Stimulated activated naive CD4-positive, alpha-beta T cell treated with Interleukin-2 at 50 U/mL for 16 hours (primary cell): Measurements from ENCODE around the gene MAP4K5.
A peak's percentile ranks its signal among the peaks of the same experiment; 100 is the strongest.
"Not testable (repeated sequence)": the region's sequence is repeated elsewhere in the genome, so short reads cannot be mapped to it uniquely, and the experiment has no call there.

Source experiments
- DNase-seq: peaks from one replicate; lab custom pipeline; 2025; lab: John Stamatoyannopoulos, UW

The MAP4K5 gene

DNA sequence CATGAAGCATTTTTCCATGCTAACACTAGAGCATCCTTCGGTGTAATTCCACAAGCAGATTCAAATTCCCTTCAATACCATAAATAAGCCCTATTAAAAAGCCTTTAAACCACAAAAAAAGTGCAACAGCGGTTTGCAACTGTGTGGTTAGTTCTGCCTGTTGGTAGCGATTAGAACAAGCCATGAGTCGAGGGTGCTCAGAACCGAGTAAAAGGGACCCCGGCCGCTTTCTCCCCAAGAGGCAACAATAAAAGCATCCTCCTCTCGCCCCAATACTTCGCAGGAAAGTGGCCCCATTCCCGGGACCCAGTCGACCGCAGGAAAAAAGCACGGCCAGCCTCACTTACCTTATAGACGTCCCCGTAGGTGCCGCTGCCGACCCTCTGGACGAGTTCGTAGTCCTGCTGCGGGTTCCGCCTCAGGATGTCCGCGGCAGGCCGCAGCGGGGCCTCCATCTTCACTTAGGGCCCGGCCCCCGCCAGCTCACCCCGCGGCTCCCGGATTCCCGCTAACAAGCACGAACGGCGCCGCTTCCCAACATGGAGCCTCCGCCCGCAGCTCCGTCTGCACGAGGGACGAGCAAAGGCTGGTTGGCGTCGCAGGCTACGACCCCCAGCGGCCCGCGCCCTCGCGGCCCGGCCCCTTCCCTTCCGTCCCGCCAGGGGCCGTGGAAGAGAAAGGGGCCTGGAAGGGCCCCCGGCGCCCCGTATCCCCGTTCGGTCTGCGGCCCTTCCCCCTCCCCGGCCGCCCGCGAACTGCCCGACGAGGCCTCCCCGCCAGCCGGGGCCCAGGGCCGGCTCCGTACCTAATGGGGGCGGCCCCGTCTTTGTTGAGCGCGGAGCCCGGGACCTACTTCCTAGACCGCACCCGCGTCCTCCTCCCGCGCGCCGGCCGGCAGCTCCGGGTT lies 521 bp downstream of the MAP4K5 start:
- DNase-seq = no peak

- DNase-seq = no peak
Observed at GRCh38 chr14:50530794-50531365, 1.5 kb downstream of the MAP4K5 start.

DNA sequence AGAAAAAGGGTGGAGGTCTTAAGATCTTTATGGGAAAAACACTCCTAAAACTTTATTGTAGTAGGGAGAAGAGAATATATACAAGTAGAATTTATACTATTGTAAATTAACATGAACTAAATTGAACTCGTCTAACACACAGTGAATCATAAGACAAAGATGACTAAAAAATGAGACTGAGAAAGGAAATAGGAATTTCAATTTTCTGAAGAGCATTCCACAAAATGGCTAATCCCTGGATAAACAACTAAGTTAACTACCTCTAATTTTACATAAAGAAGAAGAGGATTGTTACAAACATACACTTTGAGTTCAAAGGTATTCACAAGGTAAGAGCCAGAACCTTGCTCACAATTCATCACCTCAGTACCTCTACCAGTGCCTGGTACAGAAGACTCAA lies 2.0 kb downstream of the MAP4K5 start:
- no peak for DNase-seq

DNA sequence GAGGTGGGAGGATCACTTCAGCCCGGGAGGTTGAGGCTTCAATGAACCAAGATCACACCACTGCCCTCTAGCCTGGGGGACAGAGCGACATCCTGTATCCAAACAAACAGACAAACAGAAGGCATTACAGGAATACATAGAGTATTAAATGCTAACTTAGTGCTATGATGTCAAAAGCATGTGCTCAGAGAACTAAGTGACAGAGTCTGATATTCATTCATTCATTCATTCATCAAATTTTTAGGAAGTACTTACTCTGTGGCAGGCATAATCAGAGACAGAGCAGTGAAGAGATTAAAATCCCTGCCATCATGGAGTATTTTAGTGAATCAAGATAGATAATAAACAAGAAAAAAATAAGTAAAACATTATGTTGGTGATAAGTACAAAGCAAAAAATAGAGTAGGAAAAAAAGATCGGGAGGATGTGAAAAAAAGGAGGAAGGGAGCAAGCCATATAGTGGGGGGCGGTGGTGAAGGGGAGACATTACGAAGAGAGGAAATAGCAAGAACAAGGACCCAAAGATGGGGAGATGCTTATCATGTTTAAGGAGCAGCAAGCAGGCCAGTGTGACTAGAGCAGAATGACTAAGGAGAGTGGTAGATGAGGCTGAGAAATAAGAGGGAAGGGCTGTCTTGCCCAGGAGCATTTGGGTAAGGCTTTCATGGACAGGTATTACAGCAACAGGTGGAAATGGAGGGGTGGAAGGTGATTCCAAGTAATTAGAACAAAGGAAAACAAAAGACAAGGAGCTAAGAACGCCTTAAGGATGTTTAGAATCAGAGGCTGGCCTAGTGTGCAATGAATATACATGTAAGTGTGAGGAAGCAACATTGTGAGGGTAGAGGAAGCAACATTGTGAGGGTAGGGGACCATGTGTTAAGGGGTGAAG lies 2.8 kb downstream of the MAP4K5 start:
- DNase-seq = no peak

DNA sequence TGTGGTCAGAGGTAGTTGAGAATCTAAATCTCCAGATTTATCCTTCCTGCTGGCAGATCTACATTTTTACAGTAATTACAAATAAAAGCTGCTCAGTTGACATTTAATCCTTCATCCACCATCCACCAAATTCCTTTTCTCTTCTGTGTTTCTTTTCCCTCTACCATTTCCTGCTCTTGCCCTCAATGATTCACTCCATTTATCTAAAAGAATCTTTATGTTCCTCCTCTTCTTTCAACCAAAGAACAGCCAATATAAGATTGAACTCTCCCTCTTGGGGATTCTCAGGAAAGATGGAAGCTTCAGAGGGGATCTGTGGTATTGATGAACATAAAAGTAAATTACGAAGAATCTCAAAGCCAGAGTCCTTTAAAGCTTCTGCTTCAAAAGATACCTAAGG lies 4.4 kb downstream of the MAP4K5 start:
- no peak for DNase-seq

GRCh38 chr14:50524731-50525515 lies 7.4 kb downstream of the MAP4K5 start:
- no peak for DNase-seq

GRCh38 chr14:50524060-50524459 lies 8.3 kb downstream of the MAP4K5 start:
- DNase-seq = no peak

DNA sequence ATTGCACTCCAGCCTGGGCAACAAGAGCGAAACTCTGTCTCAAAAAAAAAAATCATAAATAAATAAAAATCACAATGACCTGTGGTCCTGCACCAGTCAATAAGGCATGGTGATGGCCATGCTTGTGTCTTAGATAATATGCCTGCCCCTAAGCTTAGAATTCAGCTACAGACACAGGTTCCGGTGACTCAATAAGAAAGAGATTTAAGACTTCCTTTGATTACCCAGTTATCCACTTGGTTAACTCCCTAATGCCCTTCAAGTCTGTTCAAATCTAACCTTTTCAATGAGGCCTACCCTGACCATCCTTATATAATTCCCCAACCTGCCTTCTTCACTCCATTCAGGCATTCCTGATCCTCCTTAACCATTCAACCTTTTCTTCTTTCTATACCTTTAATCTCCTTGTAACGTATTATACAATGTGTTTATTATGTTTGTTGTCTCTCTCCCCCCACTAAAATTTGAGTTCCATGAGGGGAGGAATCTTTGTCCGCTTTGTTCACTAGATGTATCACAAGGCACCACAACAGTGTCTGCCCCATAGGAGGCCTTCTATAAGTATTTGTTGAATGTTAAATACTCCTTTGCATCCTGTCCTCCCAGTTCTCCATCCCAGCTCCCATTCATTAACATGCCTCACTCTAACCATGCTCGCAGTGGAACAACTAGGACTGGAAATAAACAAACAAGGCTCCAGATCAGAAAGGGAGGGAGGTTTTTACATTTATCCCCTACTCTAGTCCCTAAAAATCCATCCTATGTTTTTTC lies 8.9 kb downstream of the MAP4K5 start:
- no peak for DNase-seq

DNA sequence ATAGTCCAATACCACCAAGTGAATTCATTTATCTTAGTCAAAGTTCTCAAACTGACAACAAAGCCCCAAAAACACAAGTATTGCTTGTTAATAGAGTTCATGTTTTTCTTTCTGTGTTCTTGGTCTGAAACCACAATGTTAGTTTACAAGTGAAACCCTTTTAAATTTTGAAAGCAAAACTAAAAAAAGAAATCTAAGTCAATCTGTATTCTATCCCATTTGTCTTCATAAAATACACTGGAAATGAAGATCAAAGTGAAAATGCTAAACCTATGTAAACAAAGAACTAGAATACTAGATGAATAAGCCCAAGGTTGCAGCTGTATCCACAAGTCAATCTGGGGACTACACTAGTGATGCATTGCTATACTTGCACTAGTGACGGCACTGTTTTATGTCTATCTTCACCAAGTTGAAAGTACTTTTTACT lies 10.4 kb downstream of the MAP4K5 start:
- no peak for DNase-seq

- DNase-seq = peak; percentile 72
Observed at GRCh38 chr14:50520947-50521815, 11.2 kb downstream of the MAP4K5 start.

DNA sequence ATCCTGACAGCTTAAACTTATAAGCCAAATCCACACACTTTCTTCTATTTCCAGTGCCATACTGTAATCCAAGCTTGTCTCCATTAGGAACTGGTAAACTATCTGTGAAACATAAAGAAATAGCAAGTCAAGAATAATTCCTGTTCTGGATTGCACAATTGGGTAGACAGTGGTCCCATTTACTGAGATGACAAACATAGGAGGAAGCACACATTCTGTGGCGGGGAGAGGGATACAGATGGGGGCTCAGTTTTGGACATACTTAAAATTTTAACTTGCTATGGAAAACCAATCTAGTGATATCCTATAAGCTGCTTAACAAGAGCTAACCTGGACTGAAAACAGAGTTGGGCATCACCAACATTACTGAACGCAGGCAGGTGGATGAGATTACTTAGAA lies 16.3 kb downstream of the MAP4K5 start:
- DNase-seq = no peak

DNA sequence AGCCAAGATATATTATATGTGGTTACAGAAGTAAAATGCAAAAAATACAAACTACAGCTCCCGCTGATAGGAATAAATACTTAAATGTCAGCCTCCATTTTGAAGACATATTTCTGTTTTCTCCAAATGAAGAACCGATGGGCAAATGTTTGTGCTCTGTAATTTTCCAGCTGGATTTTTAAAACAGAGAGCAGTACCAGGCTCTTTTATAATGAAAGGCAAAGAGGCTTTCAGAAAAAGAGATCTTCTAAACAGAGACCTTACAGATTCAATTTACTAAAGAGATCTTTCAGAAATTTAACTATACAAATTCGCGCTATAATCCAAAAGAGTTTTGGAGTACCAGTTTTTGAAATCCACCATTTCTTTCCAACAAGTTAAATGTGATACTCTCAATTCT lies 19.9 kb downstream of the MAP4K5 start:
- no peak for DNase-seq

DNA sequence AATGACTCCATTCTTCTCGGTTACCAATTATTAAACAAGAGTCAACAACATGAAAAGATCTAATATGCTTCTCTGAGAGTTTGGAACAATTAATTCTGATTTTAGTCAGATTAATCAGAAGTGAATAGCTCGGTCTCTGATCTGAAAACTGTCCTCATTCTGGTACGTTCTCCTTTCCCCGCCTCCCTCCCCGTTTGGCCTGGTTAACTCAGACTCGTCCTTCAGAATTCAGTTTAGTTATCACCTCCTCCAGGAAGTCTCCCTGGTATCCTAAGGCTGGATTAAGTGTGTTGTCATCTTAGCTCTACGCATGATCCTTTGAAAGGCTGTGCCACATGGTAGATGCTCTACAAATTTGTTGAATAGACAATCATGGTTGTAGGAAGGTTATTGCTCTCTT lies 22.2 kb downstream of the MAP4K5 start:
- DNase-seq = no peak

DNA sequence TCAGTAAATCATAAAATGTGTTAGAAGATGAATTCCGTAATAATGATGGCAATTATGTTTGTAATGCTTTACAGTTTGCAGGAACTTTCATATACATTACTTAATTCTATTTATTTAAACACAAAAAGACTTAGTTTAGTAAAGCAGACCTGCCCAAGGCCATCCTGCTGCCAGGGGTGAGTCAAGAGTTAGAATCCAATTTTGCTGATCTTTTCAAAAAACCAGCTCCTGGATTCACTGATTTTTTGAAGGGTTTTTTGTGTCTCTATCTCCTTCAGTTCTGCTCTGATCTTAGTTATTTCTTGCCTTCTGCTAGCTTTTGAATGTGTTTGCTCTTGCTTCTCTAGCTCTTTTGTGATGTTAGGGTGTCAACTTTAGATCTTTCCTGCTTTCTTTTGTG lies 25.3 kb downstream of the MAP4K5 start:
- not testable (repeated sequence) for DNase-seq

DNA sequence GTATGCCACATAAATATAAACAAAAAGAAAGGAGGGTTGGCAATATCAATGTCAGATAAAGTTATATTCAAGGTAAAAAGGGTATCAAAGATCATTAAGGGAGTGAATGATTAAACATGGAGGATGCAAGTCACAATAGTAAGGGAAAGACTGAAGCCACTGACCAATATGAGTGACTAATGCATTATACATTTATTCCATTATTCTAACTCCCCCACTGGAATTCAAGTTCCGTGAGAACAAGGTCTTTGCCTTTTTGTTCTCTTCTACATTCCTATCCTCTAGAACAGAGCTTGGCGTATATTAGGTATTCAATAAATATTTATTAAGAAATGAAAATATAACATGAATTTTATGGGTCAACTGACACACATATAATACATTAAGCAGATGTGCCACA lies 30.7 kb downstream of the MAP4K5 start:
- DNase-seq = no peak

GRCh38 chr14:50497351-50497750 lies 35.0 kb downstream of the MAP4K5 start:
- no peak for DNase-seq

DNA sequence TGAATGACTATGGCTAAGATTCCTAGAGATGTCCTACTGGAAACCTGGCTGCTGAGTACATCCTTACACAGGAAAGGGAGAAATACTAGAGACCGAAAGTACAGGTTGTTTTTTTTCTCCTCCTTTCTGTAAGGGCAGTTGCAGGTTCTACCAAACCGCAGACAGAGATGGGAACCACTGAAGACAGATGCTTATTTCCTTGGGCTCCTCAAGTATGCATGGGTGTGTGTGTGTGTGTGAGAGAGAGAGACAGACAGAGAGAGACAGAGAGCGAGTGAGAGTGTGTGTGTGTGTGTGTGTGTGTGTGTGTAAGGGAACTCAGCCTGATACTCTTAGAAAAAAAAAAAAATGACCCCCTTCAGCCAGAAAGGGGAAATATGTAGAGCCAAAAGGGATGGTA lies 42.5 kb downstream of the MAP4K5 start:
- DNase-seq = no peak

- DNase-seq = no peak
Observed at GRCh38 chr14:50488521-50488920, 43.8 kb downstream of the MAP4K5 start.

GRCh38 chr14:50479041-50479440 lies 53.3 kb downstream of the MAP4K5 start:
- no peak for DNase-seq

- no peak for DNase-seq
Observed at GRCh38 chr14:50477760-50478159, 54.6 kb downstream of the MAP4K5 start.
